ENCODE measurements around the gene CALML5.

DNA sequence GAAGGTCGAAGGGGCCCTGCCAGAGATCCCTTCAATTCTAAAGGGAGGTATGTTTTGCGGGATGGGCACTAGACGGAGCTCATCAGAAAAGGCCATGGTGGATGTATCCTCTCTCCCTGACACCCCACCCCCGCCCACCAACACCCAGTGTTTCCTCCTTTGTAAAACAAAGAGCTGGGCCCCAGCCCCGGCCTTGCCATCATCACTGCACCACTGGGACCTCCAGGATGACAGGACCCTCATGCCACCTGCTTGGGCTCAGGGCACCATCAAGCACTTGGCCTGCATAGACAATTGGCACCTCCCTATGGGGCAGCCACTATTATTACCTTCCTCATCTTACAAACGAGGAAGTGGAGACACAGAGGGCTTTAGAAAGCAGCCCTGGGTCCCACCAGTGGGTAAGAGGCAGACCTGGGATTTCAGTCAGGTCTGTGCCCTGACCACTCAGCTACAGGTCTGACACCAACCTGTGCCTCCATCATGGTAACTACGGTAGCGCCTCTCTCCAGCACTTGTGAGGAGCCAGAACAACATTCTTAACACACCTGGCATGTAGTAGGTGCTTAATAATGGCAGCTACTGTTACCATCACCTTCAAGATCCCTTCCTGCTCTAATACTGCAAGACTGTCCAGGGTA, 27.4 kb upstream of the CALML5 start:
- TF ChIP-seq SIN3A (IDR thresholded peaks at IDR 0.05; ENCODE audit: borderline replicate concordance, insufficient read depth, low read depth, low read length): no peak
- TF ChIP-seq, protein P1, sequence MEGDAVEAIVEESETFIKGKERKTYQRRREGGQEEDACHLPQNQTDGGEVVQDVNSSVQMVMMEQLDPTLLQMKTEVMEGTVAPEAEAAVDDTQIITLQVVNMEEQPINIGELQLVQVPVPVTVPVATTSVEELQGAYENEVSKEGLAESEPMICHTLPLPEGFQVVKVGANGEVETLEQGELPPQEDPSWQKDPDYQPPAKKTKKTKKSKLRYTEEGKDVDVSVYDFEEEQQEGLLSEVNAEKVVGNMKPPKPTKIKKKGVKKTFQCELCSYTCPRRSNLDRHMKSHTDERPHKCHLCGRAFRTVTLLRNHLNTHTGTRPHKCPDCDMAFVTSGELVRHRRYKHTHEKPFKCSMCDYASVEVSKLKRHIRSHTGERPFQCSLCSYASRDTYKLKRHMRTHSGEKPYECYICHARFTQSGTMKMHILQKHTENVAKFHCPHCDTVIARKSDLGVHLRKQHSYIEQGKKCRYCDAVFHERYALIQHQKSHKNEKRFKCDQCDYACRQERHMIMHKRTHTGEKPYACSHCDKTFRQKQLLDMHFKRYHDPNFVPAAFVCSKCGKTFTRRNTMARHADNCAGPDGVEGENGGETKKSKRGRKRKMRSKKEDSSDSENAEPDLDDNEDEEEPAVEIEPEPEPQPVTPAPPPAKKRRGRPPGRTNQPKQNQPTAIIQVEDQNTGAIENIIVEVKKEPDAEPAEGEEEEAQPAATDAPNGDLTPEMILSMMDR (IDR thresholded peaks at IDR 0.05): no peak
